WTC11 (cell line): Measurements from ENCODE around the gene BRME1. TPM values are rescaled to one million over a fixed set of nuclear protein-coding genes. Genes with fewer than 3 reads are reported as not detected.

ENCODE experiments used
- ATAC-seq: fragments of 200-7000 bp; cut with Tn5 transposase; 2 replicates; pipeline ENCODE4 v1.10.0; 2021; ENCODE audit warnings: mild to moderate bottlenecking, moderate library complexity
- CTCF ChIA-PET: fragments of 300-600 bp; sonication (Branson Sonifier 250); formaldehyde crosslinking; loops from one replicate; lab custom pipeline; 2021; ENCODE audit warnings: antibody characterized with exemption; lab: Charles Lee
- POLR2A ChIA-PET: fragments of 350-600 bp; sonication (Branson Sonifier 250); formaldehyde crosslinking; loops from one replicate; lab custom pipeline; 2021; ENCODE audit warnings: antibody characterized with exemption; lab: Charles Lee
- DNase-seq: peaks from one replicate; pipeline ENCODE4 v3.0.0; 2021; ENCODE audit warnings: low spot score
- H3K27ac Mint-ChIP-seq: 2 replicates; pipeline ENCODE4 v1.8.0; 2021; ENCODE audit warnings: mixed read lengths
- H3K27me3 Mint-ChIP-seq: 2 replicates; pipeline ENCODE4 v1.8.0; 2021; ENCODE audit warnings: low read depth, mild to moderate bottlenecking, moderate library complexity, mixed read lengths
- H3K36me3 Mint-ChIP-seq: 2 replicates; pipeline ENCODE4 v1.8.0; 2021; ENCODE audit warnings: mixed read lengths
- H3K4me1 Mint-ChIP-seq: 2 replicates; pipeline ENCODE4 v1.8.0; 2022; ENCODE audit warnings: mixed read lengths
- H3K4me3 Mint-ChIP-seq: 2 replicates; pipeline ENCODE4 v1.8.0; 2021; ENCODE audit warnings: mild to moderate bottlenecking, moderate library complexity, mixed read lengths
- H3K9me3 Mint-ChIP-seq: 2 replicates; pipeline ENCODE4 v1.8.0; 2021; ENCODE audit warnings: mixed read lengths
- ATF3 ChIP-seq: sonication (generic); formaldehyde crosslinking; conservative IDR thresholded peaks from 2 replicates; pipeline ENCODE4 v1.8.1; 2022; ENCODE audit warnings: mild to moderate bottlenecking, missing genetic modification reagents
- ATF6 ChIP-seq: sonication (generic); formaldehyde crosslinking; IDR thresholded peaks from 2 replicates; pipeline ENCODE4 v1.8.1; 2023; ENCODE audit warnings: mild to moderate bottlenecking, missing genetic modification reagents
- CDX4 ChIP-seq: fragments of 250-450 bp; sonication (Bioruptor Pico); IDR thresholded peaks from 2 replicates; pipeline ENCODE4 v1.9.0; 2021; ENCODE audit warnings: moderate library complexity, mild to moderate bottlenecking, inconsistent platforms, borderline replicate concordance
- E2F1 ChIP-seq: sonication (generic); formaldehyde crosslinking; IDR thresholded peaks from 2 replicates; pipeline ENCODE4 v1.8.0; 2022; ENCODE audit warnings: mild to moderate bottlenecking, missing genetic modification reagents
- ETV6 ChIP-seq: sonication (generic); formaldehyde crosslinking; IDR thresholded peaks from 2 replicates; pipeline ENCODE4 v1.8.1; 2022; ENCODE audit warnings: mild to moderate bottlenecking, missing genetic modification reagents
- GTF2I ChIP-seq: fragments of 250-450 bp; sonication (Bioruptor Pico); conservative IDR thresholded peaks from 2 replicates; pipeline ENCODE4 v1.4.0; 2021; ENCODE audit warnings: mild to moderate bottlenecking
- HMGXB4 ChIP-seq: sonication (generic); formaldehyde crosslinking; IDR thresholded peaks from 2 replicates; pipeline ENCODE4 v1.8.1; 2023; ENCODE audit warnings: mild to moderate bottlenecking, moderate library complexity, missing genetic modification reagents
- IRF2 ChIP-seq: sonication (generic); formaldehyde crosslinking; IDR thresholded peaks from 2 replicates; pipeline ENCODE4 v1.8.0; 2022; ENCODE audit warnings: low read depth, missing genetic modification reagents, borderline replicate concordance
- MLX ChIP-seq: sonication (generic); formaldehyde crosslinking; IDR thresholded peaks from 2 replicates; pipeline ENCODE4 v1.8.1; 2023; ENCODE audit warnings: mild to moderate bottlenecking, missing genetic modification reagents, moderate library complexity
- NFE2L1 ChIP-seq: sonication (generic); formaldehyde crosslinking; IDR thresholded peaks from 2 replicates; pipeline ENCODE4 v1.8.1; 2023; ENCODE audit warnings: missing genetic modification reagents
- NR3C1 ChIP-seq: sonication (generic); formaldehyde crosslinking; conservative IDR thresholded peaks from 2 replicates; pipeline ENCODE4 v1.8.1; 2023; ENCODE audit warnings: low read depth, mild to moderate bottlenecking, missing genetic modification reagents
- PRDM15 ChIP-seq: sonication (generic); formaldehyde crosslinking; IDR thresholded peaks from 2 replicates; pipeline ENCODE4 v1.8.0; 2022; ENCODE audit warnings: missing genetic modification reagents
- RORB ChIP-seq: fragments of 250-450 bp; sonication (Bioruptor Pico); IDR thresholded peaks from 2 replicates; pipeline ENCODE4 v1.9.0; 2021; ENCODE audit warnings: mild to moderate bottlenecking
- SP1 ChIP-seq: sonication (generic); formaldehyde crosslinking; conservative IDR thresholded peaks from 2 replicates; pipeline ENCODE4 v1.8.1; 2022; ENCODE audit warnings: missing genetic modification reagents
- TEAD4 ChIP-seq: sonication (generic); formaldehyde crosslinking; IDR thresholded peaks from 2 replicates; pipeline ENCODE4 v1.8.0; 2022; ENCODE audit warnings: mild to moderate bottlenecking, missing genetic modification reagents
- ZNF219 ChIP-seq: sonication (generic); formaldehyde crosslinking; IDR thresholded peaks from 2 replicates; pipeline ENCODE4 v1.8.0; 2023; ENCODE audit warnings: missing genetic modification reagents, mild to moderate bottlenecking, borderline replicate concordance
- ZNF232 ChIP-seq: sonication (generic); formaldehyde crosslinking; IDR thresholded peaks from 2 replicates; pipeline ENCODE4 v1.8.0; 2022; ENCODE audit warnings: mild to moderate bottlenecking, missing genetic modification reagents
- ZNF281 ChIP-seq: sonication (generic); formaldehyde crosslinking; IDR thresholded peaks from 2 replicates; pipeline ENCODE4 v1.8.0; 2023; ENCODE audit warnings: mild to moderate bottlenecking, missing genetic modification reagents
- total RNA-seq: library from RNA; stranded (reverse); gene quantifications from 3 replicates; pipeline ENCODE4 v1.2.3, GENCODE V29; 2021
- TF ChIP-seq, protein P1 (sequence below): sonication (generic); formaldehyde crosslinking; IDR thresholded peaks from 2 replicates; pipeline ENCODE4 v1.8.0; 2023; ENCODE audit warnings: missing genetic modification reagents
- TF ChIP-seq, protein P2 (sequence below): fragments of 200-600 bp; IDR thresholded peaks from 2 replicates; pipeline ENCODE4 v1.8.0; 2022; ENCODE audit warnings: antibody characterized with exemption

BRME1 gene
- total RNA-seq, 1 experiment from 2014 or later: 5.0 TPM

DNA sequence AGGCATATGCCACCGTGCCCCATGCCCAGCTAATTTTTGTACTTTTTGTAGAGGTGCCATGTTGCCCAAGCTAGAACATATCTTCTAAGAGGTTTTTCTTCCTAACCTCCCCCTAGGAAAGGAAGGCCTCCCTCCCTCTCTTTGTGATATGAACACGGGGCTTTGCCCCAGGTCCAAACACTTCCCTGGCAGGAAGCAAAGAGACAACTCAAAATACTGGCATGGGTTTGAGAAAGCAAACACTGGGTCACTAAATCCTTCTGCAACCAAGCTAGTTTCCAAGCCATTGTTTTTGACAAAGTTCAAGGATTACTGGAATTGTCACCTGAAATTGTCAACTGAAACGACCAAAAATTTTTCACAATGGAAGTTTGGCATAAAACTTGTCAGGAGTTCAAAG lies 8.9 kb upstream of the BRME1 start:
- POLR2A ChIA-PET: no interaction called here
- no peak for DNase-seq
- no peaks in the 10 kb centered on the region for H3K27me3 Mint-ChIP-seq
- no peak overlapping the region for H3K27ac Mint-ChIP-seq
- no peaks in the 10 kb centered on the region for H3K9me3 Mint-ChIP-seq
- TF ChIP-seq E2F1 (CRISPR knock-in tag) (no peak), ZNF232 (CRISPR knock-in tag) (no peak), MLX (CRISPR knock-in tag) (no peak)
- CTCF ChIA-PET: no interaction called here
- peaks cover 39% of the 10 kb centered on the region for H3K36me3 Mint-ChIP-seq
- ATAC-seq: no peak
- no peak overlapping the region for H3K4me3 Mint-ChIP-seq
- no peaks in the 10 kb centered on the region for H3K4me1 Mint-ChIP-seq

DNA sequence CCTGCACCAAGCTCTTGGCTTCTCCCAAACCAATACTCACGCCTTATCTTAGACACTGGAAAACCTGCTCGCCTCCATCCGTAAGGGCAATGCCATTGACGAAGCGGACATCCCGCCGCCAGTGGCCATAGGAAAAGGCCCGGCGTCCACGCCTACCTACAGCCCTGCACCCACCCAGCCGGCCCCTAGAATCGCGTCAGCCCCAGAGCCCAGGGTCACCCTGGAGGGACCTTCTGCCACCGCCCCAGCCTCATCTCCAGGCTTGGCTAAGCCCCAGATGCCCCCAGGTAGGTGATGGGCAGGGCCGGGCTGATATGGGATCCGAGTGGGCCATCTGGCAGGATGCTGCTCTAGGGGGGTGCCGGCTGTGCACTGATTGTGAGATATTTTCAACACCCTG lies 7.4 kb upstream of the BRME1 start:
- H3K4me3 Mint-ChIP-seq: no peak overlapping the region
- H3K27ac Mint-ChIP-seq: no peak overlapping the region
- POLR2A ChIA-PET: no interaction called here
- no peaks in the 10 kb centered on the region for H3K9me3 Mint-ChIP-seq
- DNase-seq (no peak), ATAC-seq (no peak)
- H3K27me3 Mint-ChIP-seq: no peaks in the 10 kb centered on the region
- CTCF ChIA-PET: no interaction called here
- H3K4me1 Mint-ChIP-seq: no peaks in the 10 kb centered on the region
- H3K36me3 Mint-ChIP-seq: peaks cover 36% of the 10 kb centered on the region
- TF ChIP-seq RORB (CRISPR knock-in tag) (no peak), ZNF281 (CRISPR knock-in tag) (no peak), GTF2I (CRISPR knock-in tag) (no peak), ETV6 (CRISPR knock-in tag) (no peak), ATF3 (CRISPR knock-in tag) (no peak), HMGXB4 (CRISPR knock-in tag) (no peak), NR3C1 (no peak), TEAD4 (CRISPR knock-in tag) (no peak), SP1 (CRISPR knock-in tag) (no peak), PRDM15 (CRISPR knock-in tag) (no peak), ATF6 (CRISPR knock-in tag) (no peak), IRF2 (CRISPR knock-in tag) (no peak), NFE2L1 (CRISPR knock-in tag) (no peak), ZNF219 (CRISPR knock-in tag) (no peak), CDX4 (CRISPR knock-in tag) (no peak)
- TF ChIP-seq, protein P1, sequence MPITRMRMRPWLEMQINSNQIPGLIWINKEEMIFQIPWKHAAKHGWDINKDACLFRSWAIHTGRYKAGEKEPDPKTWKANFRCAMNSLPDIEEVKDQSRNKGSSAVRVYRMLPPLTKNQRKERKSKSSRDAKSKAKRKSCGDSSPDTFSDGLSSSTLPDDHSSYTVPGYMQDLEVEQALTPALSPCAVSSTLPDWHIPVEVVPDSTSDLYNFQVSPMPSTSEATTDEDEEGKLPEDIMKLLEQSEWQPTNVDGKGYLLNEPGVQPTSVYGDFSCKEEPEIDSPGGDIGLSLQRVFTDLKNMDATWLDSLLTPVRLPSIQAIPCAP (CRISPR knock-in tag): no peak
- TF ChIP-seq, protein P2, sequence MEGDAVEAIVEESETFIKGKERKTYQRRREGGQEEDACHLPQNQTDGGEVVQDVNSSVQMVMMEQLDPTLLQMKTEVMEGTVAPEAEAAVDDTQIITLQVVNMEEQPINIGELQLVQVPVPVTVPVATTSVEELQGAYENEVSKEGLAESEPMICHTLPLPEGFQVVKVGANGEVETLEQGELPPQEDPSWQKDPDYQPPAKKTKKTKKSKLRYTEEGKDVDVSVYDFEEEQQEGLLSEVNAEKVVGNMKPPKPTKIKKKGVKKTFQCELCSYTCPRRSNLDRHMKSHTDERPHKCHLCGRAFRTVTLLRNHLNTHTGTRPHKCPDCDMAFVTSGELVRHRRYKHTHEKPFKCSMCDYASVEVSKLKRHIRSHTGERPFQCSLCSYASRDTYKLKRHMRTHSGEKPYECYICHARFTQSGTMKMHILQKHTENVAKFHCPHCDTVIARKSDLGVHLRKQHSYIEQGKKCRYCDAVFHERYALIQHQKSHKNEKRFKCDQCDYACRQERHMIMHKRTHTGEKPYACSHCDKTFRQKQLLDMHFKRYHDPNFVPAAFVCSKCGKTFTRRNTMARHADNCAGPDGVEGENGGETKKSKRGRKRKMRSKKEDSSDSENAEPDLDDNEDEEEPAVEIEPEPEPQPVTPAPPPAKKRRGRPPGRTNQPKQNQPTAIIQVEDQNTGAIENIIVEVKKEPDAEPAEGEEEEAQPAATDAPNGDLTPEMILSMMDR: no peak
